HepG2 (cell line): Measurements from ENCODE around the gene CC2D1B. TPM values are rescaled to one million over a fixed set of nuclear protein-coding genes. Genes with fewer than 3 reads are reported as not detected.

Experiments used
- CBX1 ChIP-seq: IDR thresholded peaks from one replicate; pipeline ENCODE4 v1.6.1; 2016; ENCODE audit warnings: antibody characterized with exemption, low read depth
- FOXM1 ChIP-seq: sonication (generic); formaldehyde crosslinking; IDR thresholded peaks from 2 replicates; pipeline ENCODE4 v1.5.0; 2020; ENCODE audit warnings: missing genetic modification reagents
- KDM5B ChIP-seq: sonication (generic); formaldehyde crosslinking; IDR thresholded peaks from 2 replicates; pipeline ENCODE4 v1.4.0; 2020; ENCODE audit warnings: missing genetic modification reagents, mild to moderate bottlenecking, borderline replicate concordance
- RBM39 ChIP-seq: fragments of 200-400 bp; formaldehyde crosslinking; IDR thresholded peaks from one replicate; pipeline ENCODE4 v1.6.1; 2018; ENCODE audit warnings: antibody characterized with exemption, mild to moderate bottlenecking, low read depth, low read length; ENCODE audit not compliant: poor library complexity, severe bottlenecking
- TEAD3 ChIP-seq: optimal IDR thresholded peaks from 2 replicates; pipeline ENCODE3; 2016; ENCODE audit warnings: borderline replicate concordance
- YY1 ChIP-seq: IDR thresholded peaks from 2 replicates; pipeline ENCODE4 v1.6.1; 2011; ENCODE audit warnings: low read length, low read depth, moderate library complexity, mild to moderate bottlenecking; ENCODE audit not compliant: insufficient read depth, insufficient replicate concordance
- ZNF589 ChIP-seq: sonication (generic); formaldehyde crosslinking; conservative IDR thresholded peaks from 2 replicates; pipeline ENCODE4 v1.8.0; 2022; ENCODE audit warnings: mild to moderate bottlenecking, moderate library complexity, missing genetic modification reagents
- ZNF776 ChIP-seq: sonication (generic); formaldehyde crosslinking; IDR thresholded peaks from 2 replicates; pipeline ENCODE4 v1.4.0; 2020; ENCODE audit warnings: mild to moderate bottlenecking, missing genetic modification reagents
- polyA plus RNA-seq, 8 experiments: library from polyadenylated mRNA; depleted of rRNA in 3 of 8; stranded (reverse) in 7 of 8; unstranded in 1 of 8; fragments of >200 nt; fragmentation: Illumina TruSeq in 4 of 8; extraction: Trizol in 4 of 8; gene quantifications; 2 replicates each; pipeline versions ENCODE4 v1.2.1 to v1.2.3, GENCODE V29; 2011 to 2016; ENCODE audit warnings: low read depth in 4 of 8, missing spikeins in 1 of 8, mixed read lengths in 1 of 8; ENCODE audit not compliant: insufficient read depth in 1 of 8
- total RNA-seq, 5 experiments: library from RNA; depleted of rRNA; stranded (reverse); fragments of >200 nt; fragmentation: Illumina TruSeq; extraction: Trizol; gene quantifications; 2 replicates each; pipeline ENCODE4 v1.2.3, GENCODE V29; 2016; ENCODE audit warnings: low read depth in 1 of 5
- TF ChIP-seq, protein P1 (sequence below), 2 experiments: fragments of 450-650 bp in 1 of 2; sonication (generic) in 1 of 2; formaldehyde crosslinking; IDR thresholded peaks; 2 replicates each; pipeline versions ENCODE4 v1.5.0 to v1.8.0; 2020 to 2022; ENCODE audit warnings: mild to moderate bottlenecking in 1 of 2, missing genetic modification reagents in 1 of 2
- TF ChIP-seq, protein P2 (sequence below): sonication (generic); formaldehyde crosslinking; IDR thresholded peaks from 2 replicates; pipeline ENCODE4 v1.5.1; 2020; ENCODE audit warnings: mild to moderate bottlenecking, missing genetic modification reagents, moderate library complexity
- TF ChIP-seq, protein P3 (sequence below): IDR thresholded peaks from 2 replicates; pipeline ENCODE4 v1.6.1; 2016; ENCODE audit warnings: low read depth, borderline replicate concordance
- TF ChIP-seq, protein P4 (sequence below): sonication (generic); formaldehyde crosslinking; conservative IDR thresholded peaks from 2 replicates; pipeline ENCODE4 v1.4.0; 2020; ENCODE audit warnings: mild to moderate bottlenecking, missing genetic modification reagents, moderate library complexity
- TF ChIP-seq, protein P5 (sequence below): sonication (generic); formaldehyde crosslinking; IDR thresholded peaks from 2 replicates; pipeline ENCODE4 v1.4.0; 2020; ENCODE audit warnings: mild to moderate bottlenecking, low read depth, missing genetic modification reagents

Gene CC2D1B
- total and polyA plus RNA-seq, 2 of the 13 experiments (the other 11 are each of a cell fraction or from before 2014, with no cell fraction given) = 7.2 to 19.2 TPM

DNA sequence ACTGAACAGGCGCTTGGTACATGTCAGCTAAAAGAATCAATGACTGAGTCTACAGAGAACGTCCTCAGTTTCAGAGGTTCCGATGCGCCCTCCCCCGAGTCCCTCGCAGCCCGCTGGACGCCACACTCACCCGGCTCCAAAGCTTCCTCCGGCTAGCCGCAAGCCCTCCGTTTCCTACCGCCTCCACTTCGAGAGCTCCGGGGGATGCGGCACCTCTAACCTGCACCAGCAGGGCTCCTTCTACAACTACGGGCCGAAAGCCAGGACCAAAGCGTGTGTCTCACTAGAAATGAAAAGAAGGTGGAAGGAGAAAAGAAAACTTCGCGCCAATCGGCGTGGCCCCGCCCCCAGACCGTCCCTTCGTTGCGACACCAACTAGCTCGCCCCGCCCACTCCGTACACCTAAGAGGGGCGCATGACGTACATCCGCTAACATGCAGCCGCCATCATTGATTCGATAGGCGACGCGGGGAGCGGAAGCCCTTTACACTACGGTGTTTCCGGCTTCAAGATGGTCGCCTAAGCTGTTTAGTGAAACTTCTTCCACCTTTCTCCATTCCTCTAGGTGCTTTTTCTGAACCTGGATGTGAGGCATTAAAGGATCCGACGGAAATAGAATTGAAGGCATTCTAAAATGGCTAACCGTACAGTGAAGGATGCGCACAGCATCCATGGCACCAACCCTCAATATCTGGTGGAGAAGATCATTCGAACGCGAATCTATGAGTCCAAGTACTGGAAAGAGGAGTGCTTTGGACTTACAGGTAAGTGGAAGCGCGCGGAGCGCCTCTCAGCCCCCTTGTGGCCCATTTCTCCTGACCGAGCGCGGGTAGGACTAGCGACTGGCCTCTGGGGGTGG is 38.3 kb upstream of the CC2D1B start, which contains the start of the genes ORC1 and PRPF38A (continued):
- TF ChIP-seq, protein P1, sequence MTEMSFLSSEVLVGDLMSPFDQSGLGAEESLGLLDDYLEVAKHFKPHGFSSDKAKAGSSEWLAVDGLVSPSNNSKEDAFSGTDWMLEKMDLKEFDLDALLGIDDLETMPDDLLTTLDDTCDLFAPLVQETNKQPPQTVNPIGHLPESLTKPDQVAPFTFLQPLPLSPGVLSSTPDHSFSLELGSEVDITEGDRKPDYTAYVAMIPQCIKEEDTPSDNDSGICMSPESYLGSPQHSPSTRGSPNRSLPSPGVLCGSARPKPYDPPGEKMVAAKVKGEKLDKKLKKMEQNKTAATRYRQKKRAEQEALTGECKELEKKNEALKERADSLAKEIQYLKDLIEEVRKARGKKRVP (CRISPR knock-in tag; IDR thresholded peaks at IDR 0.05) = peak in 1 of 2 experiments; percentile 43; a peak in 1 of 4 replicates
- TF ChIP-seq FOXM1 (CRISPR knock-in tag) (no peak), CBX1 (peak; percentile 53), KDM5B (CRISPR knock-in tag) (peak; percentile 53; the same call in 1 of the 2 replicates), ZNF776 (CRISPR knock-in tag) (0 out of 2 replicates have a peak, but pooled peaks have one; percentile 39), YY1 (peak; percentile 96), RBM39 (peak; percentile 65), ZNF589 (CRISPR knock-in tag) (0 out of 2 replicates have a peak, but pooled peaks have one; percentile 27), TEAD3 (CRISPR knock-in tag) (peak; percentile 41)
- TF ChIP-seq, protein P2, sequence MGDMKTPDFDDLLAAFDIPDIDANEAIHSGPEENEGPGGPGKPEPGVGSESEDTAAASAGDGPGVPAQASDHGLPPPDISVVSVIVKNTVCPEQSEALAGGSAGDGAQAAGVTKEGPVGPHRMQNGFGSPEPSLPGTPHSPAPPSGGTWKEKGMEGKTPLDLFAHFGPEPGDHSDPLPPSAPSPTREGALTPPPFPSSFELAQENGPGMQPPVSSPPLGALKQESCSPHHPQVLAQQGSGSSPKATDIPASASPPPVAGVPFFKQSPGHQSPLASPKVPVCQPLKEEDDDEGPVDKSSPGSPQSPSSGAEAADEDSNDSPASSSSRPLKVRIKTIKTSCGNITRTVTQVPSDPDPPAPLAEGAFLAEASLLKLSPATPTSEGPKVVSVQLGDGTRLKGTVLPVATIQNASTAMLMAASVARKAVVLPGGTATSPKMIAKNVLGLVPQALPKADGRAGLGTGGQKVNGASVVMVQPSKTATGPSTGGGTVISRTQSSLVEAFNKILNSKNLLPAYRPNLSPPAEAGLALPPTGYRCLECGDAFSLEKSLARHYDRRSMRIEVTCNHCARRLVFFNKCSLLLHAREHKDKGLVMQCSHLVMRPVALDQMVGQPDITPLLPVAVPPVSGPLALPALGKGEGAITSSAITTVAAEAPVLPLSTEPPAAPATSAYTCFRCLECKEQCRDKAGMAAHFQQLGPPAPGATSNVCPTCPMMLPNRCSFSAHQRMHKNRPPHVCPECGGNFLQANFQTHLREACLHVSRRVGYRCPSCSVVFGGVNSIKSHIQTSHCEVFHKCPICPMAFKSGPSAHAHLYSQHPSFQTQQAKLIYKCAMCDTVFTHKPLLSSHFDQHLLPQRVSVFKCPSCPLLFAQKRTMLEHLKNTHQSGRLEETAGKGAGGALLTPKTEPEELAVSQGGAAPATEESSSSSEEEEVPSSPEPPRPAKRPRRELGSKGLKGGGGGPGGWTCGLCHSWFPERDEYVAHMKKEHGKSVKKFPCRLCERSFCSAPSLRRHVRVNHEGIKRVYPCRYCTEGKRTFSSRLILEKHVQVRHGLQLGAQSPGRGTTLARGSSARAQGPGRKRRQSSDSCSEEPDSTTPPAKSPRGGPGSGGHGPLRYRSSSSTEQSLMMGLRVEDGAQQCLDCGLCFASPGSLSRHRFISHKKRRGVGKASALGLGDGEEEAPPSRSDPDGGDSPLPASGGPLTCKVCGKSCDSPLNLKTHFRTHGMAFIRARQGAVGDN (CRISPR knock-in tag) = peak; percentile 83
- TF ChIP-seq, protein P3, sequence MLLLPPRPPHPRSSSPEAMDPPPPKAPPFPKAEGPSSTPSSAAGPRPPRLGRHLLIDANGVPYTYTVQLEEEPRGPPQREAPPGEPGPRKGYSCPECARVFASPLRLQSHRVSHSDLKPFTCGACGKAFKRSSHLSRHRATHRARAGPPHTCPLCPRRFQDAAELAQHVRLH (CRISPR knock-in tag) = peak; percentile 69; the same call in 1 of the 2 replicates
- TF ChIP-seq, protein P4, sequence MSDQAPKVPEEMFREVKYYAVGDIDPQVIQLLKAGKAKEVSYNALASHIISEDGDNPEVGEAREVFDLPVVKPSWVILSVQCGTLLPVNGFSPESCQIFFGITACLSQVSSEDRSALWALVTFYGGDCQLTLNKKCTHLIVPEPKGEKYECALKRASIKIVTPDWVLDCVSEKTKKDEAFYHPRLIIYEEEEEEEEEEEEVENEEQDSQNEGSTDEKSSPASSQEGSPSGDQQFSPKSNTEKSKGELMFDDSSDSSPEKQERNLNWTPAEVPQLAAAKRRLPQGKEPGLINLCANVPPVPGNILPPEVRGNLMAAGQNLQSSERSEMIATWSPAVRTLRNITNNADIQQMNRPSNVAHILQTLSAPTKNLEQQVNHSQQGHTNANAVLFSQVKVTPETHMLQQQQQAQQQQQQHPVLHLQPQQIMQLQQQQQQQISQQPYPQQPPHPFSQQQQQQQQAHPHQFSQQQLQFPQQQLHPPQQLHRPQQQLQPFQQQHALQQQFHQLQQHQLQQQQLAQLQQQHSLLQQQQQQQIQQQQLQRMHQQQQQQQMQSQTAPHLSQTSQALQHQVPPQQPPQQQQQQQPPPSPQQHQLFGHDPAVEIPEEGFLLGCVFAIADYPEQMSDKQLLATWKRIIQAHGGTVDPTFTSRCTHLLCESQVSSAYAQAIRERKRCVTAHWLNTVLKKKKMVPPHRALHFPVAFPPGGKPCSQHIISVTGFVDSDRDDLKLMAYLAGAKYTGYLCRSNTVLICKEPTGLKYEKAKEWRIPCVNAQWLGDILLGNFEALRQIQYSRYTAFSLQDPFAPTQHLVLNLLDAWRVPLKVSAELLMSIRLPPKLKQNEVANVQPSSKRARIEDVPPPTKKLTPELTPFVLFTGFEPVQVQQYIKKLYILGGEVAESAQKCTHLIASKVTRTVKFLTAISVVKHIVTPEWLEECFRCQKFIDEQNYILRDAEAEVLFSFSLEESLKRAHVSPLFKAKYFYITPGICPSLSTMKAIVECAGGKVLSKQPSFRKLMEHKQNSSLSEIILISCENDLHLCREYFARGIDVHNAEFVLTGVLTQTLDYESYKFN (CRISPR knock-in tag) = 0 out of 2 replicates have a peak, but pooled peaks have one; percentile 40
- TF ChIP-seq, protein P5, sequence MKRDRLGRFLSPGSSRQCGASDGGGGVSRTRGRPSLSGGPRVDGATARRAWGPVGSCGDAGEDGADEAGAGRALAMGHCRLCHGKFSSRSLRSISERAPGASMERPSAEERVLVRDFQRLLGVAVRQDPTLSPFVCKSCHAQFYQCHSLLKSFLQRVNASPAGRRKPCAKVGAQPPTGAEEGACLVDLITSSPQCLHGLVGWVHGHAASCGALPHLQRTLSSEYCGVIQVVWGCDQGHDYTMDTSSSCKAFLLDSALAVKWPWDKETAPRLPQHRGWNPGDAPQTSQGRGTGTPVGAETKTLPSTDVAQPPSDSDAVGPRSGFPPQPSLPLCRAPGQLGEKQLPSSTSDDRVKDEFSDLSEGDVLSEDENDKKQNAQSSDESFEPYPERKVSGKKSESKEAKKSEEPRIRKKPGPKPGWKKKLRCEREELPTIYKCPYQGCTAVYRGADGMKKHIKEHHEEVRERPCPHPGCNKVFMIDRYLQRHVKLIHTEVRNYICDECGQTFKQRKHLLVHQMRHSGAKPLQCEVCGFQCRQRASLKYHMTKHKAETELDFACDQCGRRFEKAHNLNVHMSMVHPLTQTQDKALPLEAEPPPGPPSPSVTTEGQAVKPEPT (CRISPR knock-in tag) = no peak; the same call in 1 of the 2 replicates
